Fibroblast of villous mesenchyme (primary cell): ENCODE data around the gene CLEC4M. TPM values are rescaled to one million over a fixed set of nuclear protein-coding genes. Genes with fewer than 3 reads are reported as not detected.
"Not testable (repeated sequence)": the region's sequence is repeated elsewhere in the genome, so short reads cannot be mapped to it uniquely, and the experiment has no call there.

Experiments
- DNase-seq: peaks from one replicate; pipeline ENCODE4 v3.0.0-alpha.2; 2010; ENCODE audit warnings: low read depth
- H3K4me3 ChIP-seq: 2 replicates; pipeline ENCODE4 v1.5.1; 2011; ENCODE audit warnings: low read depth, mild to moderate bottlenecking, low read length
- total RNA-seq: library from RNA; depleted of rRNA; stranded (reverse); fragments of >200 nt; gene quantifications from 2 replicates; pipeline ENCODE4 v1.2.3, GENCODE V29; 2012
- TF ChIP-seq, protein P1 (sequence below): IDR thresholded peaks from 2 replicates; pipeline ENCODE4 v1.5.1; 2012; ENCODE audit warnings: low read depth, mild to moderate bottlenecking, low read length; ENCODE audit not compliant: insufficient read depth

The CLEC4M gene
- total RNA-seq, 1 donor = not detected

- H3K4me3 ChIP-seq = no peak overlapping the region
- TF ChIP-seq, protein P1, sequence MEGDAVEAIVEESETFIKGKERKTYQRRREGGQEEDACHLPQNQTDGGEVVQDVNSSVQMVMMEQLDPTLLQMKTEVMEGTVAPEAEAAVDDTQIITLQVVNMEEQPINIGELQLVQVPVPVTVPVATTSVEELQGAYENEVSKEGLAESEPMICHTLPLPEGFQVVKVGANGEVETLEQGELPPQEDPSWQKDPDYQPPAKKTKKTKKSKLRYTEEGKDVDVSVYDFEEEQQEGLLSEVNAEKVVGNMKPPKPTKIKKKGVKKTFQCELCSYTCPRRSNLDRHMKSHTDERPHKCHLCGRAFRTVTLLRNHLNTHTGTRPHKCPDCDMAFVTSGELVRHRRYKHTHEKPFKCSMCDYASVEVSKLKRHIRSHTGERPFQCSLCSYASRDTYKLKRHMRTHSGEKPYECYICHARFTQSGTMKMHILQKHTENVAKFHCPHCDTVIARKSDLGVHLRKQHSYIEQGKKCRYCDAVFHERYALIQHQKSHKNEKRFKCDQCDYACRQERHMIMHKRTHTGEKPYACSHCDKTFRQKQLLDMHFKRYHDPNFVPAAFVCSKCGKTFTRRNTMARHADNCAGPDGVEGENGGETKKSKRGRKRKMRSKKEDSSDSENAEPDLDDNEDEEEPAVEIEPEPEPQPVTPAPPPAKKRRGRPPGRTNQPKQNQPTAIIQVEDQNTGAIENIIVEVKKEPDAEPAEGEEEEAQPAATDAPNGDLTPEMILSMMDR = no peak
- no peak for DNase-seq
Measured at GRCh38 chr19:7789447-7789846, 26.4 kb downstream of the CLEC4M start.

DNA sequence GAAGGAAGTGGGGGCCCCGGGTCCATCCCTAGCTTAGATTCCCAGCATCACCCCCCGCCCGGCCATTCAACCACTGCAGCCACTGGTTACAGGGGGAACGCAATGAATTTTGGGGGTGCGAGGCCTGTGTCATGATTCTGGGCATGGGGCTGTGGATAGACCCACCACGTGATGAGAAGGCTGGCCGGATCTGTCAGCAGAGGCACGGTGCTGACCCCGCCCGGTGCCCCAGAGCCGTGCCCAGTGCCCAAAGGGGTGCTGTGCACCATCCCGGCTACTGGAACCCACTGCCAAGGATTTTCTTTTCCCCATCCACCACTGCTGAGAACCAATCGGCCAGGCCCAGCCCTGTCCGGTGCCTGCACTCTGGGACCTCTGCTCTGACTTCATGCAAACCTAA lies 27.4 kb downstream of the CLEC4M start:
- DNase-seq = no peak
- H3K4me3 ChIP-seq = no peak overlapping the region
- TF ChIP-seq, protein P1 = no peak

DNA sequence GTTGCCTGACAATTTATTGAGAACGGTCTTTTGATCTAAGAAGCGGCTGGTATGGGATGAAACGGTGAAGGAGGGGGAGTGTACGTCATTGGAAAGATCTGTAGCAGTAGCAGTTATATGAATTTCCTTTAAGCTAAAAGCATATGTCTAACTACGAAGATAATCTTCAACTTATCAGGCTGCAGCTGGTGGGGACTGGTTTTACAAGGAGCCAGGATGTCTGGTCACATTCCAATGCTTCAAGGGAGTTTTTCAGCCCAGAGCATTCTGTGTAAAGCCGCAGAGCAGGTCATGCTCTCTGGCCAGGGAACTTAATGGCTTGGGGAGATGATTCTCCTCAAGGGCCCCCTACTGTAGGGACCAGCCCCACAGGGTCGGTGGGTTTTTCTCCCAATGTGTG lies 29.2 kb downstream of the CLEC4M start:
- peak; percentile 80 for DNase-seq
- TF ChIP-seq, protein P1 = no peak
- H3K4me3 ChIP-seq = no peak overlapping the region

DNA sequence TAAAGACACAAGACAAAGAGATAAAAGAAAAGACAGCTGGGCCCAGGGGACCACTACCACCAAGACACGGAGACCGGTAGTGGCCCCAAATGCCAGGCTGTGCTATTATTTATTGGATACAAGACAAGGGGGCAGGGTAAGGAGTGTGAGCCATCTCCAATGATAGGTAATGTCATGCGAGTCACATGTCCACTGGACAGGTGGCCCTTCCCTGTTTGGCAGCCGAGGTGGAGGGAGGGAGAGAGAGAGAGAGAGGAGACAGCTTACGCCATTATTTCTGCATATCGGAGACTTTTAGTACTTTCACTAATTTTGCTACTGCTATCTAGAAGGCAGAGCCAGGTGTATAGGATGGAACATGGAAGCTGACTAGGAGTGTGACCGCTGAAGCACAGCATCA lies 29.7 kb downstream of the CLEC4M start:
- H3K4me3 ChIP-seq, DNase-seq: not testable (repeated sequence)

DNA sequence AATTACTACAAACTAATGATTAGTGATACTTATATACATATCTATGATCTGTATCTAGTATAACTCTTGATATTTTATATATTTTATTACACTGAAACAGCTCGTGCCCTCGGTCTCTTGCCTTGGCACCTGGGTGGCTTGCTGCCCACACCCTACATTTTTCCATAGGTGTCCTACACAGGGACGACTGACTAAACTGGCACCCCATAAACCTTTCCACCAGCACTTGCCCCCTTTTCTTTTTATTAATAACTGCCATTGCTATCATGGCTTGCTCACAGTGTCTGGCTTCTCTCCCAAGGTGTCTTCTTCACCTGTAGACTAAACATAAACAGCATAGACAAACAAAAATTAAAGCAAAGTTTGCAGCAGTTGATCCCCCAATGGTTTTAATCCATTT lies 30.4 kb downstream of the CLEC4M start:
- TF ChIP-seq, protein P1 = no peak
- H3K4me3 ChIP-seq = no peak overlapping the region
- no peak for DNase-seq

- TF ChIP-seq, protein P1 = no peak
- H3K4me3 ChIP-seq = no peak overlapping the region
- no peak for DNase-seq
Measured at GRCh38 chr19:7795555-7796161, 32.6 kb downstream of the CLEC4M start.

- TF ChIP-seq, protein P1 = peak; percentile 58
- DNase-seq = peak; percentile 83
- peak overlapping the region; percentile 10 for H3K4me3 ChIP-seq
Measured at GRCh38 chr19:7799640-7800355, 36.8 kb downstream of the CLEC4M start.
